ENCODE data around the gene CEP170. TPM values are rescaled to one million over a fixed set of nuclear protein-coding genes. Genes with fewer than 3 reads are reported as not detected.

CEP170 gene
- total RNA-seq, 1 experiment from 2014 or later: 97.7 TPM

DNA sequence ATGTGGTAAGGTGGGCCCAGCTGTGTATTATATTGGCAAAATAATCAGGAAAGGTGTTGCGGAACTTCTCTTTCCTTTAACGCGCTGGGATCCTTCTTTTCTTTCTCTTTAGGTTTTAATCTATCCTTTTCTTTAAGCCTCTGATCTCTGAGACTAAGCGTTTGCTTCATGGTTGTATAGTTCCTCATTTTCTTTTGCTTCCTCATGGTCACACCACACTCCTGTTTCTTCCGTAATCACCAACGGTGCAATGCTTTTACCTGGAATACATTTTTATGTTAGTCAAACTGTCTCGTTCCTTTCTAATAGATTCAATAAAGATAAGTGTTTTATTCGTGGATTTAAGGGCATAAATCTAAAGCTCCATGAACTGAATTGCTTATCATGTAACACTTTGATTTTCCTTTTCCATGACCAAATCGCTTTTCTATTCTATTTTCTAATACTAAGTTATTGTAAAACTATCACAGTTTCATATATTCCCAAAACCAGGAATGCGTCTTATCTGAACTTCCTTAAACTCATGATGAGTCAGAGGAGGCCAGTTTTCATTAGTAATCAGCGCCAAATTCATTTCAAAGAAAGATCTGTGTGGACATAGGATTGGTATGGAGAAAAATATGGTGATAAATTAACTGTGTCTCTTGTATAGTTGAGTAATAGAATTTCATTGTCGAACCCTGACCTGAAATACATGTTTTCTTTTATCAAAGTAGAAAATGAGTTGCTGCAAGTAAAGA is 13.0 kb upstream of the CEP170 start:
- H2BK12ac ChIP-seq (ENCODE audit: insufficient read length, low read depth, low read length): no peak overlapping the region
- no peak overlapping the region for H2BK20ac ChIP-seq (ENCODE audit: low read depth, low read length, poor library complexity, severe bottlenecking)
- no peaks in the 10 kb centered on the region for H4K20me1 ChIP-seq (ENCODE audit: control insufficient read depth, insufficient read depth, insufficient read length)
- no peak overlapping the region for H4K91ac ChIP-seq (ENCODE audit: insufficient read length, low read depth, low read length)
- no peak overlapping the region for H3K14ac ChIP-seq (ENCODE audit: insufficient read depth, low read length)
- H2AK5ac ChIP-seq (ENCODE audit: insufficient read length, low read length): no peak overlapping the region
- no peaks in the 10 kb centered on the region; a peak in 1 of 5 replicates for H3K9me3 Mint-ChIP-seq
- no peak overlapping the region for H3K27ac ChIP-seq (ENCODE audit: insufficient read length, low read depth, low read length)
- no peak overlapping the region for H3K23ac ChIP-seq (ENCODE audit: insufficient read length, low read depth, low read length)
- H3K4me1 Mint-ChIP-seq: peaks cover 14% of the 10 kb centered on the region in 2 experiments
- DNase-seq: no peak
- H3K18ac ChIP-seq (ENCODE audit: insufficient read length, low read depth, low read length): no peak overlapping the region
- H2AFZ ChIP-seq (ENCODE audit: low read length): no peak overlapping the region
- no peaks in the 10 kb centered on the region for H3K27me3 ChIP-seq (ENCODE audit: insufficient read depth, low read length)
- no peak overlapping the region for H2BK120ac ChIP-seq (ENCODE audit: low read depth, low read length, poor library complexity, severe bottlenecking)
- H3K4ac ChIP-seq (ENCODE audit: low read depth, low read length): no peak overlapping the region
- H3K4me3 Mint-ChIP-seq: no peak overlapping the region
- H3K23me2 ChIP-seq (ENCODE audit: insufficient read length, low read depth, low read length, poor library complexity, severe bottlenecking): peaks cover 2% of the 10 kb centered on the region
- TF ChIP-seq, protein P1, sequence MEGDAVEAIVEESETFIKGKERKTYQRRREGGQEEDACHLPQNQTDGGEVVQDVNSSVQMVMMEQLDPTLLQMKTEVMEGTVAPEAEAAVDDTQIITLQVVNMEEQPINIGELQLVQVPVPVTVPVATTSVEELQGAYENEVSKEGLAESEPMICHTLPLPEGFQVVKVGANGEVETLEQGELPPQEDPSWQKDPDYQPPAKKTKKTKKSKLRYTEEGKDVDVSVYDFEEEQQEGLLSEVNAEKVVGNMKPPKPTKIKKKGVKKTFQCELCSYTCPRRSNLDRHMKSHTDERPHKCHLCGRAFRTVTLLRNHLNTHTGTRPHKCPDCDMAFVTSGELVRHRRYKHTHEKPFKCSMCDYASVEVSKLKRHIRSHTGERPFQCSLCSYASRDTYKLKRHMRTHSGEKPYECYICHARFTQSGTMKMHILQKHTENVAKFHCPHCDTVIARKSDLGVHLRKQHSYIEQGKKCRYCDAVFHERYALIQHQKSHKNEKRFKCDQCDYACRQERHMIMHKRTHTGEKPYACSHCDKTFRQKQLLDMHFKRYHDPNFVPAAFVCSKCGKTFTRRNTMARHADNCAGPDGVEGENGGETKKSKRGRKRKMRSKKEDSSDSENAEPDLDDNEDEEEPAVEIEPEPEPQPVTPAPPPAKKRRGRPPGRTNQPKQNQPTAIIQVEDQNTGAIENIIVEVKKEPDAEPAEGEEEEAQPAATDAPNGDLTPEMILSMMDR (conservative IDR thresholded peaks at IDR 0.05): no peak
- H3K9ac ChIP-seq (ENCODE audit: extremely low read depth, insufficient read length, low read length): no peak overlapping the region
- no peaks in the 10 kb centered on the region for H3K27me3 Mint-ChIP-seq (ENCODE audit: low read depth)
- H3K79me1 ChIP-seq (ENCODE audit: insufficient read depth, low read depth, low read length, poor library complexity, severe bottlenecking): no peaks in the 10 kb centered on the region
- no peaks in the 10 kb centered on the region for H3K79me2 ChIP-seq (ENCODE audit: insufficient read depth, low read length)
- no peak overlapping the region for H2BK15ac ChIP-seq (ENCODE audit: low read depth, low read length)
- no peak overlapping the region for H3T11ph ChIP-seq (ENCODE audit: low read length)
- H3K9me3 ChIP-seq (ENCODE audit: control insufficient read depth, low read depth, low read length): no peaks in the 10 kb centered on the region
- H4K5ac ChIP-seq (ENCODE audit: insufficient read length, low read depth, low read length): no peak overlapping the region
- H2BK5ac ChIP-seq (ENCODE audit: insufficient read length, low read length): no peak overlapping the region
- H3K36me3 Mint-ChIP-seq (ENCODE audit: insufficient read depth in 1 of 3, low read depth in 3 of 3): no peaks in the 10 kb centered on the region; a peak in 1 of 7 replicates
- H3K27ac Mint-ChIP-seq: 0 out of 7 replicates have a peak overlapping the region, but pooled peaks of 1 of the 3 experiments have one; percentile 10
- no peak overlapping the region for H3K4me2 ChIP-seq (ENCODE audit: insufficient read depth, insufficient read length, low read length)
- no peak overlapping the region for H4K8ac ChIP-seq (replicated peaks; ENCODE audit: insufficient read length, low read depth, low read length)
- peaks cover 2% of the 10 kb centered on the region; the same call in 1 of the 2 replicates for H3K4me1 ChIP-seq (ENCODE audit: insufficient read depth, low read length)
- H3K56ac ChIP-seq (ENCODE audit: insufficient read length, low read depth, low read length): no peak overlapping the region
- no CpG with 5 or more reads among the region's 12 CpGs for WGBS (ENCODE audit: extremely low coverage, insufficient read length, low lambda C conversion rate)
